Activated naive CD4-positive, alpha-beta T cell treated with anti-CD3 and anti-CD28 coated beads, Interleukin-2, amount 10 ng/mL, durations not matched to agents 7 days and 5 days (primary cell): ENCODE data around the gene PRKN.
"Not testable (repeated sequence)": the region's sequence is repeated elsewhere in the genome, so short reads cannot be mapped to it uniquely, and the experiment has no call there.

Source experiments
- CTCF ChIA-PET: fragments of 350-600 bp; sonication (Branson Sonifier 250); formaldehyde crosslinking; loops from one replicate; lab custom pipeline; 2021; ENCODE audit warnings: antibody characterized with exemption; lab: Charles Lee
- DNase-seq: peaks from one replicate; pipeline ENCODE4 v3.0.0-alpha.2; 2020
- H3K27ac Mint-ChIP-seq: one replicate; pipeline ENCODE4 v1.8.0; 2021; ENCODE audit warnings: mild to moderate bottlenecking, moderate library complexity, mixed read lengths
- H3K27me3 Mint-ChIP-seq: one replicate; pipeline ENCODE4 v1.8.0; 2021; ENCODE audit warnings: mild to moderate bottlenecking, mixed read lengths
- H3K36me3 Mint-ChIP-seq: one replicate; pipeline ENCODE4 v1.8.0; 2021; ENCODE audit warnings: mixed read lengths
- H3K4me1 Mint-ChIP-seq: one replicate; pipeline ENCODE4 v1.8.0; 2021; ENCODE audit warnings: mixed read lengths
- H3K4me3 Mint-ChIP-seq: one replicate; pipeline ENCODE4 v1.8.0; 2021; ENCODE audit warnings: mild to moderate bottlenecking, moderate library complexity, mixed read lengths
- H3K9me3 Mint-ChIP-seq: one replicate; pipeline ENCODE4 v1.8.0; 2021; ENCODE audit warnings: mixed read lengths

Gene PRKN

DNA sequence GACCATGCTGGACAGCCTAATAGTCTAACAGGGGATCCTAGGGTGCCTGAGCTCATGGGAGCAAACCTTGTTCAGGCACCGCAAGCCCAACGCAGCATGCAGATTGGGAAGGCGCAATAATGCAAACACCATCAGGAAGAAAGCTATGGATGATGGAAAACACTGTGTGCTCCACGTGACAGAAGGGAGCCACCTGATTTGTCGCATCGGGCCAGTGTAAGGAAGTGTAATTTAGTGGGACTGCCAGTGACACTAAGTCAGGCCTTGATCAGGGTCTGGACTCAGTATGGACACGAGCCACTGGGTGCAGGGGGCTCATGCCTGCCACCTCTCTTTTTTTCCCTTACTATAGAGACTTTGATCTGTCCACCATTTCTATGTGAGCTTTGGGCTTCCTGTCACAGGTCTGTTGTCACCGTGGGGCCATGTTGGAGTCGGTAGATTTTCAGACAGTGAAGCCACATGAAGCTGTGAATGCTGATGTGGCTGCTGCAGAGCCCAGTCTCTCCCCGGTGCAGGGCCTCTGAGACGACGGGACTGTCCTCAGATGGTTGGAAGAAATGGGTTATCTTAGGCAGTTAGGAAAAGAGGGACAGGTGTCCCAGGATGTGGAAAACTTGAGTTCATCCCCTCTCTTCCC lies 1379.5 kb downstream of the PRKN start:
- no peak for DNase-seq
- H3K27ac Mint-ChIP-seq = no peak overlapping the region
- H3K36me3 Mint-ChIP-seq = no peaks in the 10 kb centered on the region
- H3K9me3 Mint-ChIP-seq = no peaks in the 10 kb centered on the region
- H3K4me1 Mint-ChIP-seq = peaks cover 4% of the 10 kb centered on the region
- no peak overlapping the region for H3K4me3 Mint-ChIP-seq
- CTCF ChIA-PET = no interaction called here
- H3K27me3 Mint-ChIP-seq = no peaks in the 10 kb centered on the region

DNA sequence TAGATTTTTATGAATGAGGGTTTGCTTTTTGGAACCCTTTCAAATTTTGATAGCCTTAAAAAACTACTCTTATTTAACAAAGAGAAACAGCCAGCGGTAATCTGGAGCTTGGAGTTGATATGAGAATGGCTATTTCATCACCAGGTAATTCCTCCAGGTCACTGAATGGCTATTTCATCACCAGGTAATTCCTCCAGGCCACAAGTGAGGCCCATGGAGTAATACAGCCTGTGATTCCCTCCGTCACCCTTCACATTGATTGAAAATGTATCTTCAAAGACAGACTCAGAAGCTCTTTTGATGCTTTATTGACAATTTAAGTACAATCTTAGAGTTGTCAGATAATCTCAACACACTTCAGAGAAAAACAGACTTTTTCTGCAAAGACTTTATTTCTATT lies 1380.4 kb downstream of the PRKN start:
- H3K4me3 Mint-ChIP-seq = no peak overlapping the region
- CTCF ChIA-PET = no interaction called here
- H3K4me1 Mint-ChIP-seq = peaks cover 4% of the 10 kb centered on the region
- H3K27me3 Mint-ChIP-seq = no peaks in the 10 kb centered on the region
- H3K27ac Mint-ChIP-seq = no peak overlapping the region
- no peaks in the 10 kb centered on the region for H3K36me3 Mint-ChIP-seq
- no peaks in the 10 kb centered on the region for H3K9me3 Mint-ChIP-seq
- DNase-seq = no peak

DNA sequence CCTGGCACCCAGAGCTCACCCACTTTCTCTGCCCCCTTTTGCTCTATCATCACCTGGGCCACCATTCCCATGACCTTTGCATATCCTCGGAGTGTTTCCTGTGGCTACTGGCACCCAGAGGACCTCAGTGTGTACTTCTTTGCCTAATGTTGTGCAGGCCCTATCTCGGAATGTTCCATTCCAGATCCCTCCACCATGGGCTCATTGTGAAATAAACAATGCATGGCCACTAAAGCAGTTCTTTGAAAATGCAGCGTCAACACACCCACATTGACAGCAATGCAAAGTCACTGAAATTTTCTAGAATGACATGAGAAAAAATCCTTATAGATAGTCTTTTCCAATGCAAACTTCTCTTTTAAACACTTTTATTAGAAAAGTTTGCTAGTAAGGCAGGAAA lies 1380.8 kb downstream of the PRKN start:
- CTCF ChIA-PET = no interaction called here
- peaks cover 1% of the 10 kb centered on the region for H3K4me1 Mint-ChIP-seq
- no peak overlapping the region for H3K27ac Mint-ChIP-seq
- H3K36me3 Mint-ChIP-seq = no peaks in the 10 kb centered on the region
- DNase-seq = no peak
- H3K4me3 Mint-ChIP-seq = no peak overlapping the region
- H3K27me3 Mint-ChIP-seq = no peaks in the 10 kb centered on the region
- H3K9me3 Mint-ChIP-seq = no peaks in the 10 kb centered on the region

DNA sequence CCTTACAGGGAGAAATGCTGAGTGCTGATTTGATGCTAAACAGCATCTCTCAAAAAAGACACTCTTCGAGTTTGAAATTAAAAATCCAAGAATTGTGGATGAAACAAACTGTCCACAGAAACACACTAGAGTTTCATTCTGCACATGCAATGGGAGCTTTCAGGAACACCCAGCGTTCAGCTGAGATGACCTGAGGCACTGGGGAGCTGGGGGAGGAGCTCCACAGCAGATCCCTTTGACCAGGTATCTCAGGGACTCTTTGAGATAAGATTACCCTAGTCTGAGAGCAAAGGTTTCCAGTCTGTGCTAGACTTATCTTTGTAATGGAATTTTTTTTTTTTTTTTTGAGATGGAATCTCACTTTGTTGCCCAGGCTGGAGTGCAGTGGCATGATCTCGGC lies 1382.9 kb downstream of the PRKN start:
- H3K4me3 Mint-ChIP-seq = no peak overlapping the region
- CTCF ChIA-PET = interaction anchor here (0.8 kb wide), 1 partner anchor 13 kb away, joined by 3 read pairs; no protein-coding TSS in a partner anchor
- H3K9me3 Mint-ChIP-seq = no peaks in the 10 kb centered on the region

DNA sequence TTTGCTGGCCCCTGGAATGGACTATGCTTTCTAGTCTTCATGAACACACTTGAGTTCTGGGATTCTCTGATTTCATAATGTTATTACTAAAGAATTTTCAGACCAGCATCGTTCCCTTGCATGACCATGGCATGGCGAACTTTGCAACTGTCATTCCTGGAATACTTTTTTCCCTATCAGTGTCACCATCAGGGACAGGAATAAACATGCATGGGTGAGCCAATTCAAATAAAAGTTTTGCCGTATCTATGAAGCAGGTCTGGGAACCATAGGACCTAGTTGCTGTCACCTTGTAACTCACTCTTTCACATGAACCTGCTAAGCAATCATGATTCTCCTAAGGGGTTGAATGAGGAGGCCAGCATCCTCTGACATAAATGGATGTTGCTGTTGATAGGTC lies 1385.5 kb downstream of the PRKN start:
- Mint-ChIP-seq H3K36me3 (no peaks in the 10 kb centered on the region), H3K4me1 (no peaks in the 10 kb centered on the region), H3K9me3 (no peaks in the 10 kb centered on the region), H3K4me3 (no peak overlapping the region), H3K27me3 (peaks cover 5% of the 10 kb centered on the region), H3K27ac (no peak overlapping the region)
- no peak for DNase-seq
- CTCF ChIA-PET = no interaction called here

More for the DNA sequence above, 1382.9 kb downstream of the PRKN start:
- Mint-ChIP-seq H3K27ac (no peak overlapping the region), H3K27me3 (no peaks in the 10 kb centered on the region), H3K4me1 (no peaks in the 10 kb centered on the region), H3K36me3 (no peaks in the 10 kb centered on the region)
- DNase-seq = no peak

DNA sequence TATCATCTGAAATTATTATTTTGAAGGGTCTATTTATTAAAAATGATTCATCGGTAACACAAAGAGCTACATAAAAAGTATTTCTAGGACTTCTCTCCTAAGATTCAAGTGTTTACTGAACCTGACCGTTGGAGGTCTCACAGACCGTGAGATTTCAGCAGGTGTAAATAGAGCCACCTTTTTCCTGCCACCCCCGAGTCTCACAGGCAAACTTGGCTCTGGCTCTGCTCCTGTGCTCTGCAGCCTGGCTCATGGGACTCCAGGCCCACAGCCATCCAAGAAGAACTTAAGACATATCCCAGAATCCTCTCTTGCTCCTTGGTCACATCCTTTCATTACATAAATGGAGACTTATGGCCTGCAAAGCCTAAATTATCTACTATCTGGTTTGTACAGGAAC lies 1385.9 kb downstream of the PRKN start:
- Mint-ChIP-seq H3K9me3 (no peaks in the 10 kb centered on the region), H3K27ac (no peak overlapping the region), H3K4me1 (no peaks in the 10 kb centered on the region), H3K27me3 (peaks cover 5% of the 10 kb centered on the region), H3K4me3 (no peak overlapping the region), H3K36me3 (no peaks in the 10 kb centered on the region)
- CTCF ChIA-PET = no interaction called here
- DNase-seq = no peak

DNA sequence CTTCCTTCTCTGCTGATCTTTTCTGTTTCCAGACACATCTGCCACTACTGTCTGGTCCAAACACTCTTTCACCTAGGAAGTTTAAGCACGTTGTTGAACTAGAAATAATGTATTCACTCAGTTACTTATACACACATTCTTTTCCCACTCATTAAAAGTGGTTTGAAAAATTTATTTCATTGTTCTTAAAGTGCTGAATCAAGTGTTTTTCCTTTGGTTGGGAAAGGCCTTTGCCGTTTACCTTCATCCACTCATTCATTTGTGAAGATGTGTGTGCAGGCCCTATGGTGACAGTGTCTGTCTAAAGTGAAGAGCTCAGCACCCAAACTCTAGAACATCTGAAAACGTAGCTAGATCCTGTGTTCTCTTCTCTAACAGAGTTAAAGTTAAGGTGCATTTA lies 1389.6 kb downstream of the PRKN start:
- no peak for DNase-seq
- Mint-ChIP-seq H3K27ac (no peak overlapping the region), H3K4me1 (no peaks in the 10 kb centered on the region), H3K27me3 (peaks cover 5% of the 10 kb centered on the region), H3K4me3 (no peak overlapping the region), H3K9me3 (no peaks in the 10 kb centered on the region), H3K36me3 (no peaks in the 10 kb centered on the region)
- CTCF ChIA-PET = no interaction called here

DNA sequence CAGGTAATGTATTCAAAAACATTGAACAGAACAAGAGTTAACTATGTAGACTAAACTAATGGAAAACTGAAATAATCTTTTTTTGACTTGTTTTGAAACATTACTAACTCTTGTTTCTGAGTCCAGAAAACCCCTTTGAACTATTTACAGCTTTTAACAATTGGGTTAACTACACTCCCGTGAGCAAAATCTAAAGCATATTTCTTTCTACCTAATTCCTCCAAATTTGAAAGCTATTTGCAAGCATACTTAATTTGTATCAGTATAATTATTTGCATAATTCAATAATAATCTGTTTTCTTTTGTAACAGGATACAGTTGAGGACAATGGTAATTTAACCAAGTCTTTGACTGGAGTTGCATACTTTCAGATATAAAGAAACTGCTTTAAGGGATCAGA lies 1391.1 kb downstream of the PRKN start:
- no peak overlapping the region for H3K27ac Mint-ChIP-seq
- no peak overlapping the region for H3K4me3 Mint-ChIP-seq
- H3K9me3 Mint-ChIP-seq = no peaks in the 10 kb centered on the region
- no peaks in the 10 kb centered on the region for H3K36me3 Mint-ChIP-seq
- CTCF ChIA-PET = no interaction called here
- H3K27me3 Mint-ChIP-seq = peaks cover 5% of the 10 kb centered on the region
- no peaks in the 10 kb centered on the region for H3K4me1 Mint-ChIP-seq
- DNase-seq = no peak

DNA sequence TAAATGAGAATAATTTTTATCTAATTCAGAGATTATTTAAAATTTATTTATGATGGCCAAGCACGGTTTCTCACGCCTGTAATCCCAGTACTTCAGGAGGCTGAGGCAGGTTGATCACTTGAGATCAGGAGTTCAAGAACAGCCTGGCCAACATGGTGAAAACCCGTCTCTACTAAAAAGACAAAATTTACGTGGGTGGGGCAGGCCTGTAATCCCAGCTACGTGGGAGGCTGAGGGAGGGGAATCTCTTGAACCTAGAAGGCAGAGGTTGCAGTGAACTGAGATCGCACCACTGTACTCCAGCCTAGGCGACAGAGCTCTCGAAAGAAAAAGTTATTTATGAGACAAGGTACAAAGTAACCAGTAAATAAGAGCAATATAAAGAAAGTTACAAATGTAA lies 1394.2 kb downstream of the PRKN start:
- Mint-ChIP-seq H3K27me3 (no peaks in the 10 kb centered on the region), H3K9me3 (no peaks in the 10 kb centered on the region), H3K4me1 (no peaks in the 10 kb centered on the region), H3K4me3 (no peak overlapping the region), H3K36me3 (no peaks in the 10 kb centered on the region), H3K27ac (no peak overlapping the region)
- DNase-seq = no peak
- CTCF ChIA-PET = no interaction called here

DNA sequence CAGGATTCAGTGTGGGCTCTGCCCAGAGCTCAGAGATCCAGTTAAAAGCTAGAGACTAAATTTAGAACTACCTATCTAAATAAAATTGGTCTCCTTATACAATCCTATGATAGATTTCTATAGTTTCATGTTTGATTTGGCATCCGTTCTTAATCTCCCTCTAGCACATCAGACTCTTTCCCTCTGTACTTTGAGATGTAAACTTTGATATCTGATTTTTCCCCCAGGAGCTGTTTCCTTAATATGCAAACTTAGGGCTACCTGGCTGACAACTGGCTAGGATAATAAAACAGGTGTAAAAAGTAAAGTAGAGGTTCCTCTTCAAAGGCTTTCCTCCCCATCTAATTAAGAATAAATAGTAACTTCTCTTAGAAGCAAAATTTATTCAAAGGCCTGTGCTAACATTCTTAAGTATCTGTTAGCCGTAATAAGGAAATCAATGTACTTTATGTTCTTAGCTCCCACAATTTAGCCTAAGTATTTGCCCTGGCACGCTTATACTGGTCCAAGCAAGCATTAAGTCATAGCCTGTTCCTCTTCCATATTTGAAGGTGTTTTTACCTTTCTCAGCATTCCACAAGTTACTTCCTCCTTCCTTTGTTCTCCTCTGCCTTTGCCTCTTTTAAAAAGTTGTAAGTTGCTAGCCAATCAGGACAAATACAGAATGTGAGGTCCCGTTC lies 1396.0 kb downstream of the PRKN start:
- not testable (repeated sequence) for DNase-seq, H3K27ac Mint-ChIP-seq, H3K4me3 Mint-ChIP-seq, H3K9me3 Mint-ChIP-seq, H3K27me3 Mint-ChIP-seq, H3K4me1 Mint-ChIP-seq, H3K36me3 Mint-ChIP-seq
- CTCF ChIA-PET = interaction anchor here (0.9 kb wide), 1 partner anchor 13 kb away, joined by 3 read pairs; no protein-coding TSS in a partner anchor

DNA sequence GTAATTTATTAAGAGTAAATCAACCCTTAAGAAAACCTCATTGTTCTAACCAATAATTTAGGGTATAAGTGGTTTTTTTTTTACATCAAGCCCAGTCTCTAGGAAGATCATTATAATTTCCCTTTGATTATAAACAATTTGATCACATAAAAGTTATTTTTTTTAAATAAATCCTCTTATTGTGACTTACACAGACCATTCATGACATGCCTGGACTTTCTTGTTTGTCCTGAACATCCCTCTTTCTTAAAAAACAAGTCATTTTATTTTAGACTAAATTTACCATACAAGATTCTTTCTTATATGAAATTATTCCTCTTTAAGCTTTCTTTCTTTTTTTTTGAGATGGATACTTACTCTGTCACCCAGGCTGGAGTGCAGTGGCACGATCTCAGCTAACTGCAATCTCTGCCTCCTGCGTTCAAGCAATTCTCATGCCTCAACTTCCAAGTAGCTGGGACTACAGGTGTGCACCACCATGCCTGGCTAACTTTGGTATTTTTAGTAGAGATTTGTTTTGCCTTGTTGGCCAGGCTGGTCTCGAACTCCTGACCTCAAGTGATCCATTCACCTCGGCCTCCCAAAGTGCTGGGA lies 1400.1 kb downstream of the PRKN start:
- Mint-ChIP-seq H3K36me3 (no peaks in the 10 kb centered on the region), H3K27ac (no peak overlapping the region), H3K27me3 (peaks cover 5% of the 10 kb centered on the region), H3K9me3 (peaks cover 5% of the 10 kb centered on the region), H3K4me1 (no peaks in the 10 kb centered on the region), H3K4me3 (no peak overlapping the region)
- CTCF ChIA-PET = no interaction called here
- no peak for DNase-seq

DNA sequence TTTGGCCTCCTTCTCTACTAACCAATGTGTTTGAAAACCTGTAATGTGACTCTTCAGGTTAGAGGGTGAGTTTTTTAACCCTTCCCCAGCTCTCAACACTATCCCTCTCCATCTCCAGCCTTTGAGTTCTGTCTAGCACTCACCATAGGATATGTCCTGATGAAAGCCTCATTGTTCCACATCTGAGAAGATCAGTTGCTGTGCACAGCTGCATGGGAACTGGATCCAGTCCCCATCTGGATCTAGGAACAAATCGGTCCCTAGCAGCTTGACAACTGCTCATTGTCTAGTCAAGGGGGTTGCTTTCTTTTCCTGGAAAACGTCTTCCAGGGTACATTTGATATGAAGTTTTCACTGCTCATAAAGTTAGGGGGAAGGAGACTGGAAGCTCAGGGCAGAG lies 1408.3 kb downstream of the PRKN start:
- no peak overlapping the region for H3K4me3 Mint-ChIP-seq
- H3K4me1 Mint-ChIP-seq = no peaks in the 10 kb centered on the region
- no peaks in the 10 kb centered on the region for H3K27me3 Mint-ChIP-seq
- H3K27ac Mint-ChIP-seq = no peak overlapping the region
- CTCF ChIA-PET = no interaction called here
- no peaks in the 10 kb centered on the region for H3K36me3 Mint-ChIP-seq
- no peak for DNase-seq
- H3K9me3 Mint-ChIP-seq = no peaks in the 10 kb centered on the region

DNA sequence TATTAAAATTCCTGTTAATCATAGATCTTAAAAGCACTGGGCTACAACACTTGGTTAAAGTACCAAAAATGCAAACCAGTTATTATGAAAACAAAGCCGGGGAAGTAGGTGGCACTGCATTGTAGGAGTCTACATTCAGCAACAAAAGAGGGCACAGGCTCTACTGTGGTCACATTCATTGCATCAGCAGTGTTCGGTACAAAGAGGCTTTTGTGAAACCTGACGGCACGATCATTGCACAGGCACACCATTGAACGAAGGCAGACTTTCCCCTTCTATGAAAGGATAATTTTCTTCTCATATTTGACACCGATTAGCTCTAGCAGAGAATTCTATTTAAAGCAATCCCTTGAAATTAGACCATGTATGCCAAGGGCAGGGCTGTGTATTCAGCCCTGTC lies 1409.1 kb downstream of the PRKN start:
- Mint-ChIP-seq H3K4me3 (no peak overlapping the region), H3K36me3 (no peaks in the 10 kb centered on the region), H3K27me3 (no peaks in the 10 kb centered on the region), H3K27ac (no peak overlapping the region), H3K4me1 (no peaks in the 10 kb centered on the region), H3K9me3 (no peaks in the 10 kb centered on the region)
- CTCF ChIA-PET = no interaction called here
- DNase-seq = no peak

DNA sequence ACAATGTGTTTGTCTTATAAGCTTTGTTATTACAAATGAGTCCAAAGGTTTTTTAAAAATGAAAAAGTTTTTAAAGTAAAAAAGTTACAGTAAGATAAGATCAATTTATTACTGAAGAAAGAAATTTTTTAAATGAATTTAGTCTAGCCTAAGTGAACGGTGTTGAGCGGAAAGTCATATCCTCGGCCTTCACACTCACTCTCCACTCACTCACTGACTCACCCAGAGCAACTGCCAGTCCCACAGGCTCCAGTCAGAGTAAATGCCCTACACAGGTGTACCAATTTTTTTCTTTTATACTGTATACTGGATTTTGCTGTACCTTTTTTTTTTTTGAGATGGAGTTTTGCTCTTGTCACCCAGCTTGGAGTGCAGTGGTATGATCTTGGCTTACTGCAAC lies 1411.0 kb downstream of the PRKN start:
- no peaks in the 10 kb centered on the region for H3K9me3 Mint-ChIP-seq
- no peak overlapping the region for H3K4me3 Mint-ChIP-seq
- H3K27me3 Mint-ChIP-seq = no peaks in the 10 kb centered on the region
- no peak for DNase-seq
- H3K27ac Mint-ChIP-seq = no peak overlapping the region
- CTCF ChIA-PET = no interaction called here
- H3K4me1 Mint-ChIP-seq = no peaks in the 10 kb centered on the region
- no peaks in the 10 kb centered on the region for H3K36me3 Mint-ChIP-seq

DNA sequence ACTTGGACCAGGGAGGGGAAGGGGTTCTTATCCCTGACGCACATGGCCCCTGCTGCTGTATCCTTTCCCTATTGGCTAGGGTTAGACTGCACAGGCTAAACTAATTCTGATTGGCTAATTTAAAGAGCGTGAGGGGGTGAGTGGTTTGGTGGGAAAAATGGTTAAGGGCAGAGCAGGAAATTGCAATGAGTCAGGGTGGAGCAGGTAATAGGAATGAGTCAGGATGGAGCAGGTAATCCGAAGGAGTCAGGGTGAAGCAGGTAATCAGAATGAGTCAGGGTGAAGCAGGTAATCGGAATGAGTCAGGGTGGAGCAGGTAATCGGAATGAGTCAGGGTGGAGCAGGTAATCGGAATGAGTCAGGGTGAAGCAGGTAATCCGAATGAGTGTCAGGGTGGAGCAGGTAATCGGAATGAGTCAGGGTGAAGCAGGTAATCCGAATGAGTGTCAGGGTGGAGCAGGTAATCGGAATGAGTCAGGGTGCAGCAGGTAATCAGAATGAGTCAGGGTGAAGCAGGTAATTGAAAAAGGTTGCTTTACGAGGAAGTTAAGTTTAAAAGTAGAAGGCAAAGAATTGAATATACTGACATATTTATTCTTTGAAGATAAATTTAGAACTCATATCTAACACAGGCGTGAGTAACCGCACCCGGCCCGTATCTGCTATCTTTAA lies 1412.2 kb downstream of the PRKN start:
- H3K36me3 Mint-ChIP-seq, H3K27me3 Mint-ChIP-seq, H3K9me3 Mint-ChIP-seq, H3K4me3 Mint-ChIP-seq, CTCF ChIA-PET, H3K27ac Mint-ChIP-seq, DNase-seq, H3K4me1 Mint-ChIP-seq: not testable (repeated sequence)
